Activated T-helper 1 cell treated with anti-CD3 and anti-CD28 coated beads, Interleukin-12 subunit alpha, Interleukin-12 subunit beta, Interleukin-2, Interleukin-4 antibody, amounts not matched to agents 30 ng/mL and 10 ng/mL and 1 ng/mL, durations not matched to agents 14 hours and 24 hours and 36 hours (primary cell): ENCODE data around the gene MIPOL1. TPM values are rescaled to one million over a fixed set of nuclear protein-coding genes. Genes with fewer than 3 reads are reported as not detected.
"Not testable (repeated sequence)": the region's sequence is repeated elsewhere in the genome, so short reads cannot be mapped to it uniquely, and the experiment has no call there.

ENCODE experiments used
- DNase-seq: peaks from one replicate; pipeline ENCODE4 v3.0.0; 2021; ENCODE audit warnings: low spot score
- H3K27ac Mint-ChIP-seq: one replicate; pipeline ENCODE4 v1.8.0; 2021; ENCODE audit warnings: mild to moderate bottlenecking, mixed read lengths
- H3K27me3 Mint-ChIP-seq: one replicate; pipeline ENCODE4 v1.8.0; 2022; ENCODE audit warnings: mild to moderate bottlenecking, moderate library complexity, mixed read lengths; ENCODE audit not compliant: insufficient read depth
- H3K36me3 Mint-ChIP-seq: one replicate; pipeline ENCODE4 v1.8.0; 2021; ENCODE audit warnings: low read depth, mixed read lengths
- H3K4me1 Mint-ChIP-seq: one replicate; pipeline ENCODE4 v1.8.0; 2021; ENCODE audit warnings: low read depth, mixed read lengths
- H3K4me3 Mint-ChIP-seq: one replicate; pipeline ENCODE4 v1.8.0; 2021; ENCODE audit warnings: mild to moderate bottlenecking, moderate library complexity, mixed read lengths
- H3K9me3 Mint-ChIP-seq: one replicate; pipeline ENCODE4 v1.8.0; 2021; ENCODE audit warnings: mixed read lengths
- intact Hi-C: fragments of 100-400 bp; cut with micrococcal nuclease; formaldehyde crosslinking; loops from one replicate; pipeline ENCODE4 v1.15.1; 2024
- total RNA-seq: library from RNA; stranded (reverse); gene quantifications from 2 replicates; pipeline ENCODE4 v1.2.3, GENCODE V29; 2022

Gene MIPOL1
- total RNA-seq, 1 donor from 2014 or later = not detected

- no peaks in the 10 kb centered on the region for H3K36me3 Mint-ChIP-seq
- H3K9me3 Mint-ChIP-seq = no peaks in the 10 kb centered on the region
- intact Hi-C loops = no loop called here
- H3K4me1 Mint-ChIP-seq = no peaks in the 10 kb centered on the region
- DNase-seq = no peak
- H3K27me3 Mint-ChIP-seq = no peaks in the 10 kb centered on the region
- no peak overlapping the region for H3K4me3 Mint-ChIP-seq
- no peak overlapping the region for H3K27ac Mint-ChIP-seq
Measured at GRCh38 chr14:37544407-37544806, 346.7 kb downstream of the MIPOL1 start.

DNA sequence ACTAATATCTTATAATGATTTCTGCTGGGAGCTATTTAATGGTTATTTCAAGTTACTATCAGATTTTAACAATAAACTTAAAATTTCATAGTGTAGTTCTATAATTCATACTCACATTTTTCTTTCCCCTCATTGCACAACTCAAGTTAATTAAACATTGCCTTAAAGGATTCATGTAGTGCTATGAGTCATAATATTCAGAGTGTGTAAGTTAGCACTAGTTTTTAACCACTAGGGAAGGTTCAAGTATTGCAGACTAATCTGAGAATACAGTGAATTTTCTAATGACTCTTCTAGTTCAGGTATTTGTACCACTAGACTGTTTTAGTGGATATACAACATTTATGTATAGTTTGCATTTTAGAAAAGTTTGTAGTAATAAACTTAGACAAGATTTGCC lies 347.4 kb downstream of the MIPOL1 start:
- H3K27me3 Mint-ChIP-seq = no peaks in the 10 kb centered on the region
- H3K4me1 Mint-ChIP-seq = no peaks in the 10 kb centered on the region
- no peak overlapping the region for H3K4me3 Mint-ChIP-seq
- intact Hi-C loops = no loop called here
- H3K27ac Mint-ChIP-seq = no peak overlapping the region
- no peaks in the 10 kb centered on the region for H3K36me3 Mint-ChIP-seq
- no peaks in the 10 kb centered on the region for H3K9me3 Mint-ChIP-seq
- DNase-seq = no peak

DNA sequence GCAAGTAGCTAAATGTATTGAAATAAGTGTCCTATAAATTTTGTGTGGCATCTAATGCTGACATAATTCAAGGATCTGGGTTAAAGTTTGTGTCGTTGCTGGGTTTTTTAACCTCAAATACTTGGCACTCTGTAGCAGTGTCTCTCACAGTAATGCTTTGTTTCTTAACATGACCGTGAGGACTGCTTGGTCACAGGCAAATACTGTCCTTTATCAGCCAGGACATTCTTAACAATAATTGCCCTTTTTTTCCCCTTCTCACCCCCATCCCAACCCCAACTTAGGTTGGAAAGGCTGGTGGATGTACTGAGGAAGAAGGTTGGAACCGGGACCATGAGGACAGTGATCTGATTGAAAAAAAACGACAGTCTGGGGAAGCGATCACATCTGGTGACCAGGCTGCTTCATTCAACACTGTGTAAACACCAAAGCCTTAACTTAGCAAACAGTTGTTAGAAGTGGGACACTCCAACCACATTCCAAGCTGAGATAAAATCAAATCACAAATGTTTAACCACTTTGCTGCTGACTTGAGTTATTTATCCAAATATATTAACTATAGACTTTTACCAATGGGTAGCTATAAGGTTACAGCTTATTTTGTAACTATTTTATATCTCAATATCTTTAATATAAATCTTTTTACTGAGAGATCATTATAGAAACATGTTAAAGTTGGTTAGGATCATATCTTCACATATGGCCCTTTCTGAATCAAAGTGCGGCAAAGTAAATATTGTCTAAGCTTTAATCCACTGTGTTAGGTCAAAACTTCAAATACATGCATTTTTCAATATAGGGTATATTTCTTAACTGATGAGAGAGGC lies 349.1 kb downstream of the MIPOL1 start:
- Mint-ChIP-seq H3K36me3 (no peaks in the 10 kb centered on the region), H3K4me1 (no peaks in the 10 kb centered on the region), H3K27me3 (no peaks in the 10 kb centered on the region), H3K4me3 (no peak overlapping the region), H3K9me3 (no peaks in the 10 kb centered on the region), H3K27ac (no peak overlapping the region)
- intact Hi-C loops = no loop called here
- no peak for DNase-seq

DNA sequence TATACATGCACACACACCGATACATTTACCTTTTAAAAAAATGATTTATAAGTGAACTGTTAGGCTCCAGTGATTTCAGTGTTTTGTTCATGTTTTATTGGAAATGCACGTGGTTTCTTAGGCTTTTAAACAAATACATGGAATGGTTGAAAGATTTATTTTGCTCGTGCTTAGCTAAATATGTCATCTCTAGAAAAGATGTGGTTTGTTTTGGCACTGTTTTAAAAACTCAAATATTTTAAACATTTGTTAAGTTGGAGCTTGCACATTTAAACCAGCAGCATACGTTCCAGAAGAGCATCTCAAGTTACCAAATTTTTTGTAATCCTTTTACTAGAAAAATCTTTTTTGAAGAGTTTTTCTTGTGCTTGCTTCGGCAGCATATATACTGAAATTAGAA lies 352.8 kb downstream of the MIPOL1 start:
- Mint-ChIP-seq H3K4me1 (no peaks in the 10 kb centered on the region), H3K27ac (no peak overlapping the region), H3K9me3 (no peaks in the 10 kb centered on the region), H3K4me3 (no peak overlapping the region), H3K27me3 (no peaks in the 10 kb centered on the region), H3K36me3 (no peaks in the 10 kb centered on the region)
- intact Hi-C loops = no loop called here
- DNase-seq = no peak

- no peaks in the 10 kb centered on the region for H3K4me1 Mint-ChIP-seq
- H3K4me3 Mint-ChIP-seq = no peak overlapping the region
- H3K27me3 Mint-ChIP-seq = no peaks in the 10 kb centered on the region
- no peaks in the 10 kb centered on the region for H3K9me3 Mint-ChIP-seq
- intact Hi-C loops = no loop called here
- H3K36me3 Mint-ChIP-seq = no peaks in the 10 kb centered on the region
- no peak overlapping the region for H3K27ac Mint-ChIP-seq
- DNase-seq = no peak
Measured at GRCh38 chr14:37551119-37551518, 353.4 kb downstream of the MIPOL1 start.

DNA sequence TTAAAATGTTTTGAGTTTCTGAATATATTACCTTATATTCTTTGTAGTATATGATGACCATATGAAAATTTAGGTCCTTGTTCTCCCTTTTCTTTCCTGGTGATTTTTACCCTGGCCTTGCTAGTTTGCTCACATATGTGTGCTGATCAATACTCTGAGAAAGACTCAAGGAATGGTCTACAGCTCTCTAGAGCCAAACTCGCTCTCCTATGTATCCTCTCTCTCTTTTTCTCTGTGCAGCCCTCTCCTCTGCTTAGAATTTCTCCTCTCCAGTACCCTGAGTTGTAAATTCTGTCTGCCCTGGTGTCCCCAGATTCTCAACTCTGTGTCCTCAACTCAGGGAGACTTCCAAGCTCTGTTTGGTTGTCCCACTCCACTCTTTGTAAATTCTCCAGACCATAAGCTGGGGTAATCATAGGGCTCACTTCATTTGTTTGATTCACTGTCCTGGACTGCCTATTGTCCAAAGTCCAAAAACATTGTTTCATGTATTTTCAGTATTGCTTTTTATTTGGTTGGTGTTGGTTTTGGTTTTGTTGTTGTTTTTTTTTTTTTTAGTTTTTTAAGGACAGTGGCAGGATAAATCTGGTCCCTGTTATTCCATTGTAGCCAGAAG lies 356.3 kb downstream of the MIPOL1 start:
- H3K27ac Mint-ChIP-seq = no peak overlapping the region
- no peaks in the 10 kb centered on the region for H3K36me3 Mint-ChIP-seq
- intact Hi-C loops = no loop called here
- H3K27me3 Mint-ChIP-seq = no peaks in the 10 kb centered on the region
- no peak overlapping the region for H3K4me3 Mint-ChIP-seq
- DNase-seq = no peak
- H3K9me3 Mint-ChIP-seq = peaks cover 10% of the 10 kb centered on the region
- H3K4me1 Mint-ChIP-seq = no peaks in the 10 kb centered on the region

DNA sequence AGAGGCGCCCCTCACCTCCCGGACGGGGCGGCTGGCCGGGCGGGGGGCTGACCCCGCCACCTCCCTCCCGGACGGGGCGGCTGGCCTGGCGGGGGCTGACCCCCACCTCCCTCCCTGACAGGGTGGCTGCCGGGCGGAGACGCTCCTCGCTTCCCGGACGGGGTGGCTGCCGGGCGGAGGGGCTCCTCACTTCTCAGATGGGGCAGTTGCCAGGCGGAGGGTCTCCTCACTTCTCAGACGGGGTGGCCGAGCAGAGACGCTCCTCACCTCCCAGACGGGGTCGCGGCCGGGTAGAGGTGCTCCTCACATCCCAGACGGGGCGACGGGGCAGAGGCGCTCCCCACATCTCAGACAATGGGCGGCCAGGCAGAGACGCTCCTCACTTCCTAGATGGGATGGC lies 357.9 kb downstream of the MIPOL1 start:
- H3K4me3 Mint-ChIP-seq, intact Hi-C loops, H3K4me1 Mint-ChIP-seq: not testable (repeated sequence)

DNA sequence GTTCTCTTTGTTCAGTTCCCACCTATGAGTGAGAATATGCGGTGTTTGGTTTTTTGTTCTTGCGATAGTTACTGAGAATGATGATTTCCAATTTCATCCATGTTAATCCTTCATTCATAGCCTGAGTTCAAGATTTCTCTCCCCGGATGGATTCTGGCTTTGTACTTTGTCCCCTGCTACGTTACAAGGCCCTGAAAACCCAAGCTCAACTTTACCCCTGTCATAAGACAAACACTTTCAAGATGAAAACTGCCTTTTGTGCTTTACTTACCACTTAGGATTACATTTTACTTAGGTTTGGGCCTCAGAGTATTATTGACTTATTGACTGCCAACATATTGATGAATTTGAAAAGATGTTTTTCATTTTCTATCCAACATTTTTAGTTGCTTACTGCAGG lies 361.0 kb downstream of the MIPOL1 start:
- H3K4me3 Mint-ChIP-seq = no peak overlapping the region
- no peaks in the 10 kb centered on the region for H3K36me3 Mint-ChIP-seq
- peaks cover 10% of the 10 kb centered on the region for H3K9me3 Mint-ChIP-seq
- H3K27me3 Mint-ChIP-seq = no peaks in the 10 kb centered on the region
- H3K27ac Mint-ChIP-seq = no peak overlapping the region
- intact Hi-C loops = no loop called here
- no peak for DNase-seq
- H3K4me1 Mint-ChIP-seq = no peaks in the 10 kb centered on the region

More for the DNA sequence above, 357.9 kb downstream of the MIPOL1 start:
- not testable (repeated sequence) for H3K27me3 Mint-ChIP-seq, H3K36me3 Mint-ChIP-seq, DNase-seq, H3K27ac Mint-ChIP-seq
- H3K9me3 Mint-ChIP-seq = peaks cover 10% of the 10 kb centered on the region

GRCh38 chr14:37559386-37559785 lies 361.6 kb downstream of the MIPOL1 start:
- Mint-ChIP-seq H3K4me1 (no peaks in the 10 kb centered on the region), H3K4me3 (no peak overlapping the region), H3K27ac (no peak overlapping the region), H3K9me3 (peaks cover 10% of the 10 kb centered on the region), H3K27me3 (no peaks in the 10 kb centered on the region), H3K36me3 (no peaks in the 10 kb centered on the region)
- intact Hi-C loops = no loop called here
- no peak for DNase-seq

GRCh38 chr14:37563189-37563588 lies 365.5 kb downstream of the MIPOL1 start:
- Mint-ChIP-seq H3K9me3 (no peaks in the 10 kb centered on the region), H3K4me1 (no peaks in the 10 kb centered on the region), H3K27me3 (no peaks in the 10 kb centered on the region), H3K36me3 (no peaks in the 10 kb centered on the region), H3K4me3 (no peak overlapping the region), H3K27ac (no peak overlapping the region)
- no peak for DNase-seq
- intact Hi-C loops = no loop called here

DNA sequence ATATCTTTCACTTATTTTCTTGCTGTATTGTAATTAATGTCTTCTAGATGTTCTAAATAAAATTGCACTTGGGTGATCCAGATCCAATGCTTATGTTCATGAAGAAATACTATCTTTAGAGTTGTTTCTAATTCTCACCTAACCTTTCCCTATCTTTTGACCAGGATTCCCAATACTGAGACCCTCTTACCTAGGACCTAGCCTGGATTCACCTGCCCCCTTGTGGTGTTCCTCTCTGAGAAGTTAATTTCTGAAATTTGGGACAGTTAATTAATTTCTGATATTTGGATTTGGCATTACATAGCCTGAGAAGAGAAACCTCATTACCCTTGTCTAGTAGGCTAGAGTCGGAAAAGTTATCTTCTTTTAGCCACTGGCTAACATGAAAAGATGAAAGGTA lies 367.8 kb downstream of the MIPOL1 start:
- no peak for DNase-seq
- Mint-ChIP-seq H3K36me3 (no peaks in the 10 kb centered on the region), H3K4me3 (no peak overlapping the region), H3K4me1 (no peaks in the 10 kb centered on the region), H3K27me3 (no peaks in the 10 kb centered on the region), H3K27ac (no peak overlapping the region), H3K9me3 (no peaks in the 10 kb centered on the region)
- intact Hi-C loops = no loop called here

DNA sequence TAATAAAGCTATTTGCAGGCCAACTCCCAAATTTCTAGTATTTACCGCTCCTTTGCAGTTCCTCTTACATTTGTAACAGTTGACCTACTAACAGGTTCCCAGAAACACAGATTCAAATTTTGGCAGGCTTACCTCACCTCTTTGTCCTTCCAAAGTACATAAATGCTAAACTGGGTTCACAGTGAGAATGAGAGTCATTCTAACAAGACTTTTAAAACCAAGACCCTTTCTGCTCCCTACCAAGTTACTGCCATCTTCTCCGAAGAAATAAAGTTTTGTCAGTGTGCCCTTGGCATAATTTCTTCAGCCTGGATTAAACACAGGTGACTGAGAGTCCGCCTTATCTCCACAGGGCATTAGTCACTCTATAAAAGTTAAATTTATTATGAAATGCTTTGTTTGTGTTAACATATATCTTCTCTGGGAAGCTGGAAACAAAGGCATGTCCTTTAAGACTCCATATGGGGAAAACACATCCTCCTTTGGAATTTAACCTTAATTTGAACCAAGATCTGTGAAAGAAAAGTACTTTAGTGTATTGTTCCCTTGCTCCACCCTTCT lies 369.2 kb downstream of the MIPOL1 start:
- intact Hi-C loops = no loop called here
- no peaks in the 10 kb centered on the region for H3K4me1 Mint-ChIP-seq
- no peak overlapping the region for H3K4me3 Mint-ChIP-seq
- no peaks in the 10 kb centered on the region for H3K36me3 Mint-ChIP-seq
- no peaks in the 10 kb centered on the region for H3K9me3 Mint-ChIP-seq
- H3K27me3 Mint-ChIP-seq = no peaks in the 10 kb centered on the region
- DNase-seq = no peak
- no peak overlapping the region for H3K27ac Mint-ChIP-seq

GRCh38 chr14:37569729-37570128 lies 372.0 kb downstream of the MIPOL1 start:
- H3K4me3 Mint-ChIP-seq = no peak overlapping the region
- H3K4me1 Mint-ChIP-seq = no peaks in the 10 kb centered on the region
- H3K27ac Mint-ChIP-seq = no peak overlapping the region
- no peak for DNase-seq
- H3K27me3 Mint-ChIP-seq = no peaks in the 10 kb centered on the region
- no peaks in the 10 kb centered on the region for H3K9me3 Mint-ChIP-seq
- intact Hi-C loops = no loop called here
- no peaks in the 10 kb centered on the region for H3K36me3 Mint-ChIP-seq
